ENCODE measurements around the gene DYRK1B.

The DYRK1B gene

DNA sequence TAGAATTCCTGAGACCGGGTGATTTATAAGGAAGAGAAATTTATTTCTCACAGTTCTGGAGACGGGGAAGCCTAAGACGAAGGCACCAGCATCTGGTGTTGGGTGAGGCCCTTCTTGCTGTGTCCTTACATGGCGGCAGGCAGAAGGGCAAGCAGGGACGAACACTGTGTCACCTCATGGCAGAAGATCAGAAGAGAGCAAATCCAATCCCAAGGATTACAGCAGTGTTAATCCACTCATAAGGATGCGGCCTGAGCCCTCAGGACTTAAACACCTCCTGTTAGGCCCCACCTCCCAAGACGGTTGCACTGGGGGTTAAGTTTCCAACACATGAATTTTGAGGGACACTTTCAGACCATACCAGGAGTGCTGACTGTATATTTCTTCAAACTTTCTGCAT, 18.9 kb upstream of the DYRK1B start:
- no peak for DNase-seq

DNA sequence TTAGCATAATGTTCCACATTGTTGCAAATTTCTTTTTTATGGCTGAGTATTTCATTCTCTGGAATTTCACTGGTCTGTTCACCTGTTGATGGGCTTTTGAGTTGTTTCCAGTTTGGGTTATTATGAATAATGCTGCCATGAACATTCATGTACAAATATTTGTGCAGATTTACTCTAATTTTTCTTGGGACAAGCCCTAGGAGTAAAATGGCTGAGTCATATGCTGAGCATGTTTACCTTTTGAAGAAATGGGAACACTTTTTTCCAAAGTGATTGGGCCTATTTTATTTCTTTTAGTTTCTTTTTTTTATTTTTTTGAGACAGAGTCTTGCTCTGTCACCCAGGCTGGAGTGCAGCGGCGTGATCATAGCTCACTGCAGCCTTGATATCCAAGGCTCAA, 16.9 kb upstream of the DYRK1B start:
- no peak for DNase-seq

DNA sequence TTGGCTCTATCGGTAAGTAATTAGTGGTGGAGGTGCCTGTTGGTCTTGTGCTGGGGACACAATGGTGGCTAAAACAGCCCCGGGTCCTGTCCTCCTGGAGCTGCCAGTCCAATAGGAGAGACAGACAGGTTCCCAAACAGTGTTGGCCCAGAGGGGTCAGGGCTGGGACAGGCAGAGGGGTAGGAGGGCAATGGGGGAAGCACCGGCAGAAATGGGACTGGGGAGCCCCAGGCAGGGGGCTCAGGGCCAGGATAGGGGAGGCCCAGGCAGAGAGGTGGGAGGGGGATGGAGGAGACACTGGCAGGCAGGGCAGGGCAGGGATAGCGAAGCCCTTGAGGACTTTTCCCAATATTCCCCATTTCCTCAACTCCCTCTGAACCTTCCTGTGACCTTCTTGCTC, 14.4 kb upstream of the DYRK1B start:
- DNase-seq: no peak

DNA sequence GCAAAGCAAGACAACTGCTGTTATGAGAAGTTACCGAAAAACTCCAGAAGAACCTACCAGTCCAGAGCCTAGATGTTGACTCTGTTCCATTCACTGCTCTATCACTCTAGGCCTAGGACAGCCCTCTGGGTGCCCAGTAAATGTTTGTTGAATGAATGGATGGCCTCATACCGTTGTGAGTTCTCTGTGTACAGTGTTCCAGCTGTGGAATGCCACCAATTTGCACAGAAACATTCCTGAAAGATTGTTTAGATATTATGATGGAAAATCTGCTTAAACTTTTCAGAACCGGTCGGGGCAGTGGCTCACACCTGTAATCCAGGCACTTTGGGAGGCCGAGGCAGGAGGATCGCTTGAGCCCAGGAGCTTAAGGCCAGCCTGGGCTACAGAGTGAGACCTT, 13.6 kb upstream of the DYRK1B start:
- DNase-seq: no peak

DNA sequence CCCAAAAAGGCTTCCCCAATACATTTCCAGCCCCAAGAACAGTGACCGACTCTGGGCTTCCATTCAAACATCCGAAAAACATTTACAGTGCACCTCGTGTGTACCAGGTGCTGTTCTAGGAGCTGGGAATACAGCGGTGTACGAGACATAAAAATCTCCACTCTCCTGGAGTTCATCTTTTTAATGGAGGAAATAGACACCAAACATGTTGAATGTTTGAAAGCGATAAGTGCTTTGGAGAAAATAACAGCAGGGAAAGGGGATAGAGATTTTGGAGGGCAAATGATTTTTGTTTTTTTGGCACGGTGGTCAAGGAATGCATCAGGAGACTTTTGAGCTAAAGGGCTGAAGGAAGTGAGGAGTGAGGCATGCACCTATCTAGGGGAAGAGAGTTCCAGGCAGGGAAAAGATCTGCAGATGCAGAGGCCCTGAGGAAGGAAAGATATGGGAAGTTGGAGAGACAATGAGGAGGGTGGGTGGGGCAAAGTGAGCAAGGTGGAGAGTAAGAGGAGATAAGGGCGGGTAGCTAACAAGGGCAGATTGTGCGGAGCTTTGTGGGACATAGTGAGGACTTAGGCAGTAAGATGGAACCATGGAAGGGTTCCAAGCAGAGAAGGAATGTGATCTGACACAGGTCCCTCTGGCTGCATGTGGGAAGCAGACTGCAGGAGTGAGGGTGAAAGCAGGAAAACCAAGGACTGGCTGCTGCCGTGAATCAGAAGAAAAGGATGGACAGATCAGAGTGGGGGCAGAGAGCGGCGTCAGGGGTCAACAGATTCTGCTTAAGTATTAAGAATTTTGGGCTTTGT, 12.9 kb upstream of the DYRK1B start:
- DNase-seq: no peak

DNA sequence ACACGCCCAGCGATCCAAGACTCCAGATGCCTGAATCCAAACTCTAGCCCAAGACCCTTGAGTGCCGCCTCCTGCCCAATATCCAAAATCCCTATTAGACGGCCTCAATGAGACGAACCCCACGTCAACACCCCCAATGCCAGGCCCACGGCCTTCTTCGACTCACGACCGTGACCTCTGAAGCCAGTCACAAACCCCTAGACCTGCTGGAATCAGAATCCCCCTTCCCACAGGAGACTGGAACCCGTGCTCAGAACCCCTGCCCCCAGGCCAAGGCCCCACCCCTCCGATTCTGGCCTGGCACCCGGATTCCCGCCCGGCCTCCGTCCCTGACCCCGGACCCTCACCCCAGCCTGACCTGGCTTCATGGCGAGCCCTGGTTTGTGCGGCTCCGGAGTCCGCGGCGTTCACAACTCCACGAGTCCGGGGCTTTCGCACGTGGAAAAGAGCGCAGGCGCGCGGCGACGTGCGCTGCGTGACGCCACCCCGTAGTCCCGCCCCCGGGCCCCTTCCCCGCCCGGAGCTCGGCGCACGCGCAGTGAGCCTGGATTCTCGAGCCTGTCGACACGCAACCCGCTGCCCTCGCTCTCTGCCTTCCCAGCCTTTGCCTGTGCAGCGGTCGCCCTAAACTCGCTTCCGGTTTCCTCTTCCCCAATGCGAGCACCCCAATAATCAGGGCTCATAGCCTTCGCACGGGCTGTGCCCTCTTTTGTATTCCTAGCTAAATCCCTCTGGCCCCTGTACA, 12.1 kb upstream of the DYRK1B start, which contains the start of gene FBL:
Gene FBL (minus strand): TSS at position 447 of the 745 bp plus-strand sequence. CDS start 79 bp downstream, at position 368.
- DNase-seq: peak; percentile 99

DNA sequence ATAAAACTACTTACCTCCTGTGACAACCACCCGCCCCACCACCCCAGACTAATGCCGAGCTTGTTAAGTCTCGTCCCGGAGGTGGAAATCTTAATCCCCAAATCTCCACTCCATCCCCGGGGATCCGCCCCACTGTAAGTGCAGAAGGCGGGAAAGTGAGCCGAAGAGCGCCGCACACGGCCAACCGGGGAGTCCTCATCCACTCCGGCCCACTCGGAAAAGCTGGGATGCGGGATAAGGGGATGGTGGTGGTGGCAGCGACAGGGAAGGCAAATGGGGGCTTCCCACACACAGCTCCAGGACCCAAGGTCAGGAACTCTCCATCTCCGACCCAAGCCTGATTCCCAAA, 11.6 kb upstream of the DYRK1B start:
- DNase-seq: no peak

DNA sequence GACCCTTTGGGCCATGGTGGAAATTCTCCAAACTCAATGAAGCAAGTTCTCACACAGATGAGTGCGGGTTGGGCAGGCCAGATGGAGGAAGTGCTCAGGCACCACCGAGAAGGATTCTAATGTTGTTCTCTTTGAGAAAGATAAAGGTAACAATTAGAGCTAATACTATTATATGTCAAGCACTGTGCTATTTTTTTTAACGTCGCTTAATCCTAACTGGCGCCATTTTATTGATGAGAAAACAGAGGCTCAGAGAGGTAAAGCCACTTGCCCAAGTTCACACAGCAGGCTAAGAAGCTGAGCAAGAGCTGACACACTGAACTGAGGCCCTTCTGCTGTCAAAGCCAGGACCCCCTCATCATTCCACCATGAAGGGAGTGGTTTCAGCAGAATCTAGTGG, 11.2 kb upstream of the DYRK1B start:
- no peak for DNase-seq

DNA sequence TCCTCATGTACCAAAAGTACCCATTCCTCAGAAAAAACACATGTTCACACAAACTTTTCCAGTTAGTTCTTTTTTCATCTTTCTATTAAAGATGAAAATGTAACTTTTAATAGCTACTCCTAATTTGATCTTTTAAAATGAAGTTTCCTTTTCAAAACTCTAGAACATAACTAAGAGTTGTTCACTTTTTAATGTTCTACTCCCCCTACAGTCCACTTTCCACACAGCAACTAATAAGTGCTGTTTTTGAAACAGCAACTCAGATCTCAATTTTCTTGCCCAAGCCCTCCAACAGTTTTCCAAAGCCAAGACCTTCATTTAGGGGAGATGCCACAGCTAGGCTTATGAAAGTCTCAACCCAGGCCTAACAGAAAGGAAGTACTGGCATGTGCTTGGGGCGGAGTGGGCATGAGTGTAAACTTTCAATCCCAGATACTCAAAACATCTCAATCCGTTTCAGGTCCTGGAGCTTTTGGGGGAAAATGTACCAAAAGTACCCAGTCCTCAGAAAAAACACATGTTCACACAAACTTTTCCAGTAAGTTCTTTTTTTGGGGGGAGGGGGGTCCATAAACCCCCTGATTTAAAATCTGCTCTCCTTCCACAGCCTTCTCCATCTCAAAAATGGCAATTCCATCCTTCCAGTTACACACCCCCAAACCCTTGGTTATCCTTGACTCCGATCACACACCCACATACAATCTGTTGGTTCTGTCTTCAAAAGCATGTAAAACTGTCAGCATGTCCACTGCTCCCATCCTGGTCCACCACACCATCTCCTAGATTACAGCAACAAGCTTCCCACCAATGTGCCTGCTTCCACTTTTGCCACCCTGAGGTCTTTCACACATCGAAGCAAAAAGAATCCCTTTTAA, 10.2 kb upstream of the DYRK1B start:
- DNase-seq: peak; percentile 36

DNA sequence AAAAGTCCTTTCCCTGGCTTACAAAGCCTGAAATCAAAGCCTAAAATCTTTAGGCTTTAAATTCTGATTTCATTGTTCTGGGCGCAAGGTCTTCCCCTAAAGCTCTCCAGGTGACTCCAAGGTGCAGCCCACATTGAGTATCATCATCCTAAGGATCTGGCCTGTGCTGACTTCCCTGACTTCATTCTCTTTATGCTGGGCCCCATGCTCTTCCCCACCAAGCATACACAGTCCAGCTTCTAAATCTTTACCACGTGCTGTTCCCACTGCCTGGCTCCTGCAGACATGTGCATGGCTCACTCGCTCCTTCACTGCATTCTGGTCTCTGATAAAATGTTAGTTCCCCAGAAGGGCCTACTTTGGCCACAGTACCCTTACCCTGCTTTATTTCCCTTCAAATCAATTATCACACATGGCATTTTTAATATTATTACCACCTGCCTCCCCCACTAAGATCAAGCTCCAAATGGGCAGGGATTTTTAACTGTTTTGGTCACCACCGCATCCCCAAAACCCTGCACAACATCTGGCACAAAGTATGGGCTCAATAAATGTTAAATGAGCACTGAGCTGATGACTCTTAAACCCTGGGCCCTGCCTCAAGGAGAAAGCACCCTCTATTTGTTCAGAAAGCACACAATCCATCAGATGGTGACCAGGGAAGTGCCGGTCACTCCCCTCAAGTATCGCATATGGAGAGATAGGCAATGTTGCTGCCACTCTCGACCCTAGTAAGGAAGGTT, 8.9 kb upstream of the DYRK1B start:
- DNase-seq: no peak

DNA sequence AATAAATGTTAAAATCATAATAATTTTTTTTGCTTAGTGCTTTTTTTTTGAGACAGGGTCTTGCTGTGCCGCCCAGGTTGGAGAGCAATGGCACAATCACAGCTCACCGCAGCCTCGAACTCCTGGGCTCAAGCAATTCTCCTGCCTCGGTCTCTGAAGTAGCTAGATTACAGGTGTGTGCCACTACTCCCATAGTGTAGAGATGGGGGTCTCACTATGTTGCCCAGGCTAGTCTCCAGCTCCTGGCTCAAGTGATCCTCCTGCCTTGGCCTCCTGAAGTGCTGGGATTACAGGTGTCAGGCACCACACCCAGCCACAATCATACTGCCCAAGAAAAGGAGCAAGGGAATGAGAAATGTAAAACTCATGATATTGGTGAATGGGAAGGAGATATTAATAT, 7.1 kb upstream of the DYRK1B start:
- no peak for DNase-seq

DNA sequence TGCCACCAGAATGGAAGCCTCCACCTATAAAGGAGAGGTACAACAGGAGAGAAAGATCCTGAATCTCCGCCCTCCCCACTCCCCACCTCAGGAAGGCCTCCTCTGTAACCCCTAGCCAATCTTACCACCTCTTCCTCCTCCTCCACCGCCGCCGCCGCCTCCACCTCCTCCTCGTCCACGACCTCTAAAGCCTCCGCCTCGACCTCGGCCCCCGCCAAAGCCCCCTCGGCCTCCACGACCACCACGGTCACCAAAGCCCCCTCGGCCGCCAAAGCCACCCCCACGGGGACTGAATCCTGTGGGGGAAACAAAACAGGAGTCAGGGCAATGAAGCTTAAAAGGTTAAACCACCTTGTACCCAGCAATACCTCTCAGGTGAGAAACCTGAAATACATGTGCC, 6.5 kb upstream of the DYRK1B start:
- DNase-seq: no peak

DNA sequence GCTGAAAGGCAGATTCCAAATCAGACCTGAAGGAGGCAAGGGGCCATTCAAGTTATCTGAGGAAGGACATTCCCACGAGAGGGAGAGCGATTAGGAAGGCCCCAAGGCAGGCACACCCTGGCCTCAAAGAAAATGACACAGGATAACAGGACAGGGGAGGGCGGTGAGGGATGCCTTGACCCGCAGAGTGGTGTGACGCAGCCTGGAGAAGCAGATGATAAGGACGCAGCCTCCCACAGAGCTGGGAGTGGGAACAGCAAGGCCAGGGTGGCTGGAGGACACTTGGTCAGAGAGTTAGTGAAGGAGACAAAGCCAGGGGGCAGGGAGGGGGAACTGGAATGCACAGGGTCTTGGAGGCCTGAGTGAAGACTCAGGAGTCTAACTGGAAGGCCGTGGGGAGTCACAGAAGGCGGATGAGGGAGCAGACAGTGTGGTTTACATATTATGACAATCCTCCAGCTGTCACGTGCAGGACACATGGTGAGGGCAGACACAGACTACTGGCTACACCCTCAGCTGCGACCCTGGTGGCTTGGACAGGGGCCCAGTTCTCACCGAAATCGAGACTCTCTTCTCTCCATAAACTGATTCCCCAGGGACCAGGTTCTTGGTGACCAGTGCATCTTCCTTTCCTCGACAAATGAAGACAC, 5.8 kb upstream of the DYRK1B start:
- no peak for DNase-seq

DNA sequence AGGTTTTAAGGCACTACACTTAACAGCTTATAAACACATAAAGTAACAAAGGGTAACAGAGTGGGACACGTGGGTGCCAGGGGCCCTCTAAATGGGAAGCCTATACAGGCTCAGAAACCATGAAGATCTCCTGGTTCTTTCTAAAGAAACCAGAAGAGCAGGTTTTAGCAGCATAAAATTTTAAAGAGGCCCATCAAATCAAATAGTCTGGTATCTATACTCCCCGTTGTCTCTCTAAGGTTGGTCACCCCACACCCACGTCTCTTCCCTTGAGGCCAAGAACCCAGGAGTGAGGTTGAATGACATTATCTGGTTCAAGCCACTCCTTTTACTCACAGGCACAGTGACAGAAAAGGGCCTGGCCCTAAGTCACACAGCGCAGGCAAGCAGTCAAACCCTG, 4.6 kb upstream of the DYRK1B start:
- no peak for DNase-seq

DNA sequence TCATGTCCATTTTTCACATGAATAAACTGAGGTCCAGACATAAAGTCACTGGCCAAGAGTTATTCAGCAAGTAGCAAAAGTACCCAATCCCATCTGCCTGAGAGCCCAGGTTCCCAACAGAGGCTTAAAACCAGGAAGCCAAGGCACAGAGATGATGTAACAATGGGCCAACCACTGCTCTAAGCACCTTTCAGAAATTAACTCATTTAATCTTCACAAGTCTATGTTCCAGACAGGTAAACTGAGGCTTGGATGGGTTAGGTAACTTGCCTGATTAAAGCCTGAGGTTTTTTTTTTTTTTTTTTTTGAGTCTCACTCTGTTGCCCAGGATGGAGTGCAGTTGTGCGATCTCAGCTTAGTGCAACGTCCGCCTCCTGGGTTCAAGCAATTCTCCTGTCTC, 4.0 kb upstream of the DYRK1B start:
- DNase-seq: no peak

DNA sequence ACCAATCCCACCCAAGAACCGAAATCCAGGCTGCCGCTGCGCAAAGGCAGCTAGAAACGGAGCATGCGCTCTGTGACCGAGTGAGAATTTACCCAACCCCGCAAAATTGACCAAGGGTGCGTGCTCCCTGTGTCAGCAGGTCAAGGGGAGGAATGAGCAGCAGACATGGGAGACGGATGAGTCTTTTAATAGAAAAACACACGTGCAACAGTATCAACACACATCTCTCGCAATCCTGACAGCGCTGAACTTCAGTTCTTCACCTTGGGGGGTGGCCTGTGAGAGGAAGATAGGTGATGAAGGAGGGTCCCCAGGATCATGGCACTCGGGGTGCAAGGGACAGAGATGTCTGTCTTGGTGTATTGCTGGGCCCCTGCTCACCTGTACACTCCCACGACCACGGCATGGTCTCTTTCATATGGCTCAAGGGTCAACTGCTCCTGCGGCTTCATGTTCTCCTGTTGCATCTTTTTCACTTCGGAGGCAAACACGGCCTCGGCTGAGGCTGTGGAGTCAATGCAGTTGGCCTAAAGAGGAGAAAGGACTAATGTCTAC, 402 bp upstream of the DYRK1B start:
- DNase-seq: no peak

DNA sequence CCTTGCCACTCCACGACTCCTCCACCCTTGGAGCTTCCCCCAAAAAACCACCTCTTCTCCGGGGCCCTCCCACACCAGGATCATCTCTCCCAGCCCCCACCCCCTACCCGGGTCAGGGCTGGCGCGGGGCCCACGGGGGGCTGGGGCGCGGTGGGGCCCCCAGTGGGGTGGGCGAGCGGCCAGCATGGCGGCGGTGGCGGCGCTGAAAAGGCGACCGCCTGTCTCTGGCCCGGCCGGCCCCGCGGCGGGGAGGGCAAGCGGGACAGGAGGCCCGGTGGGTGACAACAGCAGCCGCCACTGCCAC, 850 bp downstream of the DYRK1B start:
- no peak for DNase-seq

DNA sequence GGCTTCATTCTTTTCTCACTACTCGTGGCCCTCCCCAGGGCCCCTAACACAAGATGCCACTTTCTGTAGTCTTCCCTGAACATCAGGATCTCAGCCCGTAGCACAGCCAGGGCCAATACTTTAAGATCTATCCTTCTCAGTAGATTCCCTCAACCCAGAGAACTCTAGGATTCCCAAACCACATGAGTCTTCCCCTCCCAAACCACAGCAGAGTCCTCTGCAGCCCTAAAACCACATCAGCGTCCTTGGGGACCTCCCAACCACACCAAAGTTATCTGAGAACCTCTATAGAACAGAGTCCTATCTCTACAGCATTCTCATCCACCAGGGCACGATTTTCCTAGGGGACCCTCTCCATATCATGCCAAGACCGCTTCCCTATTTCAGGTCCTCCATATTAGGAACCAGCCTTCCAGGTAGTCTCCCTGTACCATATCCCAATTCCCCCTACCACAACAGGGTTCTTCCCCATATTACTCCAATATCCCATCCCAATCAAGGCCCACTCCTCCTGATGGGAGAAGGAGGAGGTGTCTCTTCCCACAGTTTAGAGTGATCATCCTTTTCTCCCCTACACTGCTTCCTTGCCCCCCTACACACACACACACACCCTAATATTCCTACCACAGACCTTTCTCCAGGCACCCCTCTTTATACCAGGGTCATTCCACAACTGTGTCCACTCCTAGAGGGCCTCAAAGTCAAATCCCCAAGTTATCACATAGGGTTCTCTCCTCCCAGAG, 1.4 kb downstream of the DYRK1B start:
- DNase-seq: no peak

DNA sequence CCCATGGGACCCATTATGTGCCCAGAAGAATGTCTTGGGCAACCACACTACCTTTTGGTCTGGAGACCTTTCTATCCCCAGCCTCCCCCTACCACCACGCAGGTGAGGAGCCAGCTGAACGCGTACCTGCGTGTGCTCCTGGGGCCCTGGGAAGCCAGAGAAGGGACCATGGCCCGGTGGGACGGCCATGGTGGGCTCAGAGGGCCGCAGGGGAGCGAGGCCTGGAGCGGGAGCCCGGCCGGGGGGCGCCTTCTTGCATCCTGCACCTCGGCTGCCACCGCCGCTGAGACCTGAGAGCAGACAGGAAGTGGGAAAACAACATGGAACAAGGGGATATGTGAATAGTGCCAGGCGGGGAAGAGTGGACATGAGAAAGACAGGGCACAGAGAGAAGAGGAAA, 2.3 kb downstream of the DYRK1B start:
- no peak for DNase-seq

DNA sequence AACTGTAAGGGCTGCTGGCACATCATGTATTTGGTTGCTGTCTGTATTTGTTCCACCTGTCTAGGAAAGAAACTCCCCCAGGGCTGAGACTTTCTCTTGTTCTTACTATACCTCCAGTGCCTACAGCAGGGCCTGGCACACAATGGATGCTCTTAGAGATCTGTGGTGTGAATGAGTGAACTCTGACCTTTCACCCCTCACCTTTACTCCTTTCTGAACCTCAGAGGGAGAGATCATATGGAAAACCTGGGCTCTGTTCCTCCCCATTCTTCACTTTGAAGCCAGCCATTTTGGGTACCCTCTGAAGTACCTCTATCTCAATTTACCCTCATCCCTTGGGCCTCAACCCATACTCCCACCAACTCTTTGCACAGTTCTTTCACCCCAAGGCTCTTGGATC, 3.1 kb downstream of the DYRK1B start:
- no peak for DNase-seq

DNA sequence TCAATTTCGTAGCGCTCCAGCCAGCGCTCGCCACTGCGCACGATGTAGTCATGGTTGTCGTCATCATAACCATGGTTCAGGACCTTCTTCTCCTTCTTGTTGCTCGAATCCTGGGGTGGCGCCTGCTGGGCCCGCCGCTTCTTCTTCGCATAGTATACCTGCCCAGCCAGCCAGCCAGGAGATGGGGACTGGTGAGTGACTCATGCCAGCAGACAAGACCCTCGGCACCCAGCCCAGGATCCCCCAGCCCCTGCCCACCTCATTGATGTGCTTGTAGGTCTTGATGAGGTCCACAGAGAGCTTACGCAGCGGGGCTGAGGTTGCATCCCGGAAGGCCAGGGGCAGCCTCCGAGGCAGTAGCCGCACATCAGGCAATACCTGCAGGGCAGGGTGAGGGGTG, 3.6 kb downstream of the DYRK1B start:
- DNase-seq: no peak

Measured in CD4-positive, alpha-beta T cell treated with Interleukin-6 for 4 hours (primary cell).